HG02852 (cell line): ENCODE data around the gene STRADB.
"Not testable (repeated sequence)": the region's sequence is repeated elsewhere in the genome, so short reads cannot be mapped to it uniquely, and the experiment has no call there.

Experiments
- ATAC-seq: cut with Tn5 transposase; IDR thresholded peaks from one replicate; pipeline ENCODE4 v1.9.1; 2021; ENCODE audit warnings: mild to moderate bottlenecking, moderate library complexity; ENCODE audit not compliant: unreplicated experiment

The STRADB gene

GRCh38 chr2:201451292-201452057 is at the start of gene STRADB, which contains the start of gene TRAK2:
Gene STRADB (plus strand): TSS chr2:201451740. CDS start chr2:201454841, 3,101 bp downstream.
Gene TRAK2 (minus strand): TSS chr2:201451458. CDS start chr2:201420507, 30,951 bp downstream.
- ATAC-seq = peak; percentile 95

GRCh38 chr2:201401815-201402214 is 49.7 kb upstream of the STRADB start:
- ATAC-seq = no peak

GRCh38 chr2:201402651-201403562 is 48.6 kb upstream of the STRADB start:
- ATAC-seq = no peak

- ATAC-seq = no peak
These were observed 47.7 kb upstream of the STRADB start for GRCh38 chr2:201403880-201404279.

GRCh38 chr2:201404699-201405280 is 46.8 kb upstream of the STRADB start:
- no peak for ATAC-seq

GRCh38 chr2:201406077-201406662 is 45.4 kb upstream of the STRADB start:
- ATAC-seq = no peak

- no peak for ATAC-seq
These were observed 44.3 kb upstream of the STRADB start for GRCh38 chr2:201407265-201407664.

GRCh38 chr2:201408931-201409330 is 42.6 kb upstream of the STRADB start:
- no peak for ATAC-seq

GRCh38 chr2:201411421-201411820 is 40.1 kb upstream of the STRADB start:
- no peak for ATAC-seq

GRCh38 chr2:201413143-201413542 is 38.4 kb upstream of the STRADB start:
- ATAC-seq = no peak

GRCh38 chr2:201413552-201413951 is 38.0 kb upstream of the STRADB start:
- ATAC-seq = no peak

- ATAC-seq = peak; percentile 67
These were observed 37.2 kb upstream of the STRADB start for GRCh38 chr2:201414099-201415023.

- no peak for ATAC-seq
These were observed 36.4 kb upstream of the STRADB start for GRCh38 chr2:201415149-201415548.

- ATAC-seq = no peak
These were observed 32.4 kb upstream of the STRADB start for GRCh38 chr2:201419057-201419635.

GRCh38 chr2:201419986-201420385 is 31.6 kb upstream of the STRADB start:
- no peak for ATAC-seq

GRCh38 chr2:201420442-201421113 is 31.0 kb upstream of the STRADB start:
- no peak for ATAC-seq

- ATAC-seq = no peak
These were observed 25.6 kb upstream of the STRADB start for GRCh38 chr2:201425952-201426351.

GRCh38 chr2:201428366-201428765 is 23.2 kb upstream of the STRADB start:
- ATAC-seq = not testable (repeated sequence)

GRCh38 chr2:201429835-201430234 is 21.7 kb upstream of the STRADB start:
- not testable (repeated sequence) for ATAC-seq
